IMR-90 (cell line): Measurements from ENCODE around the gene ADCY4. TPM values are rescaled to one million over a fixed set of nuclear protein-coding genes. Genes with fewer than 3 reads are reported as not detected.

Source experiments
- ATAC-seq: fragments of 200-7000 bp; cut with Tn5 transposase; 2 replicates; pipeline ENCODE4 v1.9.1; 2020; ENCODE audit warnings: low read depth, mild to moderate bottlenecking, moderate library complexity
- BruUV-seq: library from RNA; stranded (reverse); fragments of 400-500 nt; replicated peaks from 2 replicates; lab custom pipeline; 2021; lab: Mats Ljungman, UMichigan
- CTCF ChIA-PET: fragments of 300-600 bp; formaldehyde crosslinking; extraction: SDS; loops from one replicate; lab custom pipeline; 2021; ENCODE audit warnings: antibody characterized with exemption; lab: Yijun Ruan, JAX
- POLR2A ChIA-PET: fragments of 300-600 bp; sonication (Branson Sonifier 250); formaldehyde crosslinking; loops from one replicate; lab custom pipeline; 2022; ENCODE audit warnings: antibody characterized with exemption; ENCODE audit not compliant: unreplicated experiment; lab: Charles Lee
- DNase-seq: peaks from one replicate; pipeline ENCODE4 v3.0.0; 2013
- H2AFZ ChIP-seq: replicated peaks from 2 replicates; pipeline ENCODE3; 2013; ENCODE audit warnings: low read length, mild to moderate bottlenecking; ENCODE audit not compliant: poor library complexity
- H2AK5ac ChIP-seq: 2 replicates; pipeline ENCODE4 v1.6.1; 2013; ENCODE audit warnings: low read depth, low read length, inconsistent platforms
- H2AK9ac ChIP-seq: replicated peaks from 2 replicates; pipeline ENCODE3; 2013; ENCODE audit warnings: mild to moderate bottlenecking, low read depth, low read length, moderate library complexity; ENCODE audit not compliant: poor library complexity
- H2BK120ac ChIP-seq: 2 replicates; pipeline ENCODE4 v1.6.1; 2013; ENCODE audit warnings: low read depth, low read length, inconsistent platforms
- H2BK15ac ChIP-seq: 3 replicates; pipeline ENCODE4 v1.6.1; 2013; ENCODE audit warnings: low read depth, low read length, inconsistent platforms
- H2BK20ac ChIP-seq: 2 replicates; pipeline ENCODE4 v1.6.1; 2013; ENCODE audit warnings: low read depth, mild to moderate bottlenecking, inconsistent platforms, low read length, moderate library complexity
- H2BK5ac ChIP-seq: 2 replicates; pipeline ENCODE4 v1.6.1; 2013; ENCODE audit warnings: mild to moderate bottlenecking, low read depth, low read length, inconsistent platforms; ENCODE audit not compliant: poor library complexity, severe bottlenecking
- H3K14ac ChIP-seq: replicated peaks from 2 replicates; pipeline ENCODE4 v1.6.1; 2013; ENCODE audit warnings: low read depth, low read length, inconsistent platforms
- H3K18ac ChIP-seq: 2 replicates; pipeline ENCODE4 v1.6.1; 2013; ENCODE audit warnings: low read depth, low read length, control low read depth
- H3K23ac ChIP-seq: 2 replicates; pipeline ENCODE4 v1.6.1; 2013; ENCODE audit warnings: low read depth, low read length, inconsistent platforms
- H3K27ac ChIP-seq: 2 replicates; pipeline ENCODE4 v1.5.1; 2013; ENCODE audit warnings: mild to moderate bottlenecking, control low read depth, low read length; ENCODE audit not compliant: insufficient read depth
- H3K27me3 ChIP-seq: 2 replicates; pipeline ENCODE4 v1.6.1; 2013; ENCODE audit warnings: low read length; ENCODE audit not compliant: control insufficient read depth, insufficient read depth
- H3K36me3 ChIP-seq: 2 replicates; pipeline ENCODE4 v1.6.1; 2013; ENCODE audit warnings: low read length, mixed read lengths; ENCODE audit not compliant: control insufficient read depth, insufficient read depth
- H3K4ac ChIP-seq: 2 replicates; pipeline ENCODE4 v1.6.1; 2013; ENCODE audit warnings: low read depth, low read length, inconsistent platforms
- H3K4me1 ChIP-seq: 2 replicates; pipeline ENCODE4 v1.6.1; 2013; ENCODE audit warnings: low read length, mixed read lengths; ENCODE audit not compliant: control insufficient read depth, insufficient read depth
- H3K4me2 ChIP-seq: 2 replicates; pipeline ENCODE4 v1.6.1; 2013; ENCODE audit warnings: low read depth, mild to moderate bottlenecking, control low read depth, low read length, moderate library complexity
- H3K4me3 ChIP-seq: 2 replicates; pipeline ENCODE4 v1.5.1; 2013; ENCODE audit warnings: low read depth, mild to moderate bottlenecking, control low read depth, low read length, moderate library complexity; ENCODE audit not compliant: insufficient read depth
- H3K56ac ChIP-seq: 2 replicates; pipeline ENCODE4 v1.6.1; 2013; ENCODE audit warnings: low read length, inconsistent platforms; ENCODE audit not compliant: insufficient read depth; ENCODE audit errors: extremely low read depth
- H3K79me1 ChIP-seq, 2 experiments: 2 replicates each; pipeline ENCODE4 v1.6.1; 2013; ENCODE audit warnings: low read length in 2 of 2, inconsistent platforms in 1 of 2, low read depth in 1 of 2
- H3K9ac ChIP-seq: 2 replicates; pipeline ENCODE4 v1.6.1; 2013; ENCODE audit warnings: low read depth, low read length, control low read depth
- H3K9me1 ChIP-seq: 2 replicates; pipeline ENCODE4 v1.6.1; 2013; ENCODE audit warnings: low read length, inconsistent platforms; ENCODE audit not compliant: insufficient read depth
- H3K9me3 ChIP-seq: 2 replicates; pipeline ENCODE4 v1.6.1; 2013; ENCODE audit warnings: low read length; ENCODE audit not compliant: control insufficient read depth, insufficient read depth
- H4K20me1 ChIP-seq: 2 replicates; pipeline ENCODE4 v1.6.1; 2013; ENCODE audit warnings: low read length, inconsistent platforms; ENCODE audit not compliant: insufficient read depth
- H4K5ac ChIP-seq: 2 replicates; pipeline ENCODE4 v1.6.1; 2013; ENCODE audit warnings: mild to moderate bottlenecking, low read depth, low read length, control low read depth
- H4K8ac ChIP-seq, 2 experiments: 2 replicates each; pipeline ENCODE4 v1.6.1; 2013; ENCODE audit warnings: low read depth in 2 of 2, low read length in 2 of 2, control low read depth in 1 of 2, inconsistent platforms in 1 of 2
- H4K91ac ChIP-seq: 2 replicates; pipeline ENCODE4 v1.6.1; 2013; ENCODE audit warnings: low read depth, low read length, inconsistent platforms; ENCODE audit not compliant: insufficient read depth
- BHLHE40 ChIP-seq: fragments of 150-350 bp; IDR thresholded peaks from 2 replicates; pipeline ENCODE4 v1.6.1; 2016; ENCODE audit warnings: mild to moderate bottlenecking, low read depth, low read length
- CHD1 ChIP-seq: IDR thresholded peaks from 2 replicates; pipeline ENCODE4 v1.6.1; 2012; ENCODE audit warnings: low read depth, low read length, improper control_type of control experiment
- ELK1 ChIP-seq: fragments of 150-350 bp; IDR thresholded peaks from 2 replicates; pipeline ENCODE4 v1.6.1; 2016; ENCODE audit warnings: low read depth, mild to moderate bottlenecking, low read length, moderate library complexity, borderline replicate concordance
- MAFK ChIP-seq: IDR thresholded peaks from 2 replicates; pipeline ENCODE4 v1.6.1; 2012; ENCODE audit warnings: low read depth, low read length, improper control_type of control experiment
- MAZ ChIP-seq: IDR thresholded peaks from 2 replicates; pipeline ENCODE4 v1.6.1; 2012; ENCODE audit warnings: low read depth, mild to moderate bottlenecking, low read length, improper control_type of control experiment, moderate library complexity, borderline replicate concordance
- MXI1 ChIP-seq: IDR thresholded peaks from 2 replicates; pipeline ENCODE4 v1.6.1; 2012; ENCODE audit warnings: low read depth, mild to moderate bottlenecking, low read length, moderate library complexity, borderline replicate concordance
- NFE2L2 ChIP-seq: fragments of 150-350 bp; IDR thresholded peaks from 2 replicates; pipeline ENCODE4 v1.6.1; 2016; ENCODE audit warnings: low read depth, mild to moderate bottlenecking, low read length
- POLR2A ChIP-seq: IDR thresholded peaks from 2 replicates; pipeline ENCODE4 v1.6.1; 2012; ENCODE audit warnings: mild to moderate bottlenecking, low read depth, low read length
- RCOR1 ChIP-seq: IDR thresholded peaks from 2 replicates; pipeline ENCODE4 v1.6.1; 2012; ENCODE audit warnings: mild to moderate bottlenecking, low read length, improper control_type of control experiment; ENCODE audit not compliant: insufficient replicate concordance
- SMC3 ChIP-seq: fragments of 150-350 bp; IDR thresholded peaks from 2 replicates; pipeline ENCODE4 v1.6.1; 2016; ENCODE audit warnings: low read depth, mild to moderate bottlenecking, antibody characterized with exemption, low read length, moderate library complexity
- WGBS, 2 experiments: methylation state at CpG; one replicate each; pipeline versions ENCODE4 v1.1.5 to v1.1.7; 2013; ENCODE audit warnings: missing lambda C conversion rate in 2 of 2; ENCODE audit not compliant: insufficient read length in 1 of 2; ENCODE audit errors: extremely low coverage in 2 of 2; 5-methylcytosine and 5-hydroxymethylcytosine counted together
- dilution Hi-C: fragments of 300-500 bp; cut with HindIII; formaldehyde crosslinking; loops from one replicate; pipeline ENCODE4 v1.14.3; 2018; ENCODE audit warnings: low sequenced_read_pairs; ENCODE audit not compliant: unreplicated experiment
- in situ Hi-C: fragments of 300-500 bp; cut with MboI; formaldehyde crosslinking; loops from 3 replicates; pipeline ENCODE4 v1.14.3; 2019; ENCODE audit warnings: low sequenced_read_pairs, inconsistent platforms, mixed read lengths
- intact Hi-C: fragments of 100-400 bp; cut with micrococcal nuclease; formaldehyde crosslinking; loops from 2 replicates; pipeline ENCODE4 v1.10.0; 2022
- polyA plus RNA-seq, 3 experiments: library from polyadenylated mRNA; depleted of rRNA; stranded (reverse); fragments of >200 nt; gene quantifications; 2 replicates each; pipeline ENCODE4 v1.2.3, GENCODE V29; 2012; ENCODE audit warnings: low replicate concordance in 1 of 3
- total RNA-seq: library from RNA; depleted of rRNA; stranded (reverse); fragments of >200 nt; gene quantifications from 2 replicates; pipeline ENCODE4 v1.2.3, GENCODE V29; 2012

The ADCY4 gene
- total and polyA plus RNA-seq, 2 of the 4 experiments (the other 2 are of a cell fraction), result not detected

DNA sequence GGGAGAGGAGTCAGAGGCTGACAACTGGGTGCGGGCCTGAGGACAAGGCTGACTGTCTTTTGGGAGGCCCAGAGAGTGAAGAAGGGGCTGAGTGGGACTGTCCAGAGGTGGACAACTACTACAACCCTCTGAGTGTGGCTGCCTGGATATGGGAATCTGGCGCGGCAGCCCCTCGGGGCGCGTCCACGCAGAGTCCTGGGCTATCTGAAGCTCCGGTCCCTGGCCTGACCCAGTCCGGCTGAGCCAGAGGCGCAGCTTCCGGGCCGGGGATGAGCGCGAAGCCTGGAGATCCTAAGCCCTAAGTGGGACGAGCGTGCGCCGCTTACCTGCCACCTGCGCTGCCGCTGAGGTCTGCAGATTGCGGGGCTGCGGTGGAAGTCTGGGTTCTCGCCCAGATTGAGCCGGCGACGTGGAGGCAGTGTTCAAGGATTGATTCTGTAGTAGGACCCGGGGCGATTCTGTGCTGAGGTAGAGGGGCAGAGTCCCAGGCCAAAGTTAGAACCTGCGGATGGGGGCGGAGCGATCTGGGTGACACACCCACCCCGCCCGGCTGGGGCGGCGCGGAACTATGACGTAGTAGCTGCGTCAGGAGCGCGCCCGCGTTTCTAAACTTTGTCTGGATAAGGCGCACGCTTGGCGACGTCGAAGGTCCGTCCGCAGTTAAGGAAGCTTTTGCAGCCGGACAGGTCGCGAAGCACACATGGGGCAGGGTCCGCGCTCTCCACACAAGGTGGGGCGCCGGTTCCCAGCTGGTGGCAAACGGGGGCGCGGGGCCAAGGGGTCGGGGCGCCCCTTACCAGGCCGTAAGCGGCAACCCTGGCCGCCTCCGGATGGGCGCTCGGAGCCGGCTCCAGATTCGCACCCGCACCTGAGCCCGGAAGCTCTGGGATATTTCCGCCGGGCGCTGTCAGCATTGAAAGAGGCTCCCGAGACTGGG is 35.3 kb downstream of the ADCY4 start, which contains the start of the genes DHRS1 and NOP9 (continued):
- TF ChIP-seq POLR2A, result peak; percentile 52; the same call in 1 of the 2 replicates
- TF ChIP-seq MAZ, result peak; percentile 97
- no peak for TF ChIP-seq SMC3
- TF ChIP-seq MAFK, result peak; percentile 16; the same call in 1 of the 2 replicates

- H3K9me3 ChIP-seq, result no peaks in the 10 kb centered on the region
- TSS peak; percentile 36 for BruUV-seq
- H2BK20ac ChIP-seq, result no peak overlapping the region
- H3K4me1 ChIP-seq, result peaks cover 9% of the 10 kb centered on the region
- no peak overlapping the region; the same call in 1 of the 2 replicates for H3K23ac ChIP-seq
- H4K91ac ChIP-seq, result peak overlapping the region; percentile 72; the same call in 1 of the 2 replicates
- H2AK9ac ChIP-seq, result peak overlapping the region; percentile 97
- peaks cover 25% of the 10 kb centered on the region for H3K36me3 ChIP-seq
- DNase-seq (peak; percentile 77), ATAC-seq (peak; percentile 46)
- H2BK120ac ChIP-seq, result no peak overlapping the region
- no peak overlapping the region for H4K5ac ChIP-seq
- no peak overlapping the region for H2BK15ac ChIP-seq
- peak overlapping the region; percentile 69 for H3K9ac ChIP-seq
- H4K8ac ChIP-seq, result peak overlapping the region; percentile 17 to 94; a peak in 2 of 4 replicates
- intact Hi-C loops (loop anchor here (1.0 to 10.0 kb wide), 3 partner anchors 57 to 314 kb away; partner anchors contain the start of genes CHMP4A, DHRS4L2 and TINF2), dilution Hi-C loops (no loop called here), in situ Hi-C loops (loop anchor here (5.0 kb wide), 1 partner anchor 57 kb away; the partner anchor contains the start of gene TINF2)
- H3K18ac ChIP-seq, result no peak overlapping the region
- H3K4me3 ChIP-seq, result peak overlapping the region; percentile 63
- CTCF ChIA-PET, result interaction anchor here (0.6 to 3.0 kb wide), 3 partner anchors 9 to 125 kb away, joined by 3 to 20 read pairs (median 6); partner anchors contain the start of genes CIDEB and LTB4R2
- H3K4ac ChIP-seq, result peak overlapping the region; percentile 89
- no peak overlapping the region for H3K56ac ChIP-seq
- H2AFZ ChIP-seq, result peak overlapping the region; percentile 98
- no peak overlapping the region; the same call in 1 of the 2 replicates for H3K27ac ChIP-seq
- WGBS, 2 experiments, result 69% methylated on average over 4 of the region's 7 CpGs; no CpG with 5 or more reads in 1 of the 2 experiments
- no peaks in the 10 kb centered on the region for H3K9me1 ChIP-seq
- H4K20me1 ChIP-seq, result no peaks in the 10 kb centered on the region
- TF ChIP-seq MXI1, result no peak
- TF ChIP-seq RCOR1, result no peak
- no peak for TF ChIP-seq CHD1
- TF ChIP-seq ELK1, result no peak
- no peak for TF ChIP-seq NFE2L2
- TF ChIP-seq BHLHE40, result no peak
- H3K79me1 ChIP-seq, result peaks cover 24 to 56% of the 10 kb centered on the region in 2 experiments
- H3K14ac ChIP-seq, result peak overlapping the region; percentile 77; the same call in 1 of the 2 replicates
- H2AK5ac ChIP-seq, result 0 out of 2 replicates have a peak overlapping the region, but pooled peaks have one; percentile 7
- no peaks in the 10 kb centered on the region for H3K27me3 ChIP-seq
- POLR2A ChIA-PET, result no interaction called here
- H3K4me2 ChIP-seq, result peak overlapping the region; percentile 49
- no peak overlapping the region for H2BK5ac ChIP-seq
These were observed 36.0 kb downstream of the ADCY4 start for GRCh38 chr14:24298892-24299254.
